SHP77 (cell line): ENCODE data around the gene RUNX3.

Source experiments
- DNase-seq, 2 experiments: peaks; one replicate each; lab custom pipeline; 2025; lab: John Stamatoyannopoulos, UW

RUNX3 gene

GRCh38 chr1:24963099-24963872 is 33.2 kb upstream of the RUNX3 start:
- no peak for DNase-seq

- no peak for DNase-seq
These were observed 32.1 kb upstream of the RUNX3 start for GRCh38 chr1:24961961-24962861.

DNA sequence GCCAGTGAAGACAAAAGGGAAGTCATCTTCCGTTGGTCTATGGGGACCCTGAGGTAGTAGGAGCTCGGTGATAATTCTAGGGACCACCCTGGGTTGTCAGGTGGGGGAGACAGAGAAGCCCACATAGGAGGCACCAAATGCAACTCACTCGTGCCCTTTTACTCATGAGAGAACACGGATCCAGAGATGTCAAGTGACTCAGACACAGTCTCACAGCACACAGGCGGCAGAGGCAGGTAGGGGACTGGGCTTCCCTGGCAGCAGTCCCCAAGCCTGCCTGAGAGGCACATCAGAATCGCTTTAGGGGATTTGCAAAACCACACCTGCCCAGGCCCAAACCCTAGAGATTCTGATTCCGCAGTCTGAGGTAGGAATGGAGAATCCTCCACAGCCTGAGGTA is 31.3 kb upstream of the RUNX3 start:
- DNase-seq = no peak

- no peak for DNase-seq
These were observed 30.2 kb upstream of the RUNX3 start for GRCh38 chr1:24960071-24960801.

GRCh38 chr1:24959623-24959975 is 29.5 kb upstream of the RUNX3 start:
- no peak for DNase-seq

GRCh38 chr1:24958766-24959622 is 28.9 kb upstream of the RUNX3 start:
- DNase-seq = no peak

- no peak for DNase-seq
These were observed 28.0 kb upstream of the RUNX3 start for GRCh38 chr1:24957808-24958752.

- DNase-seq = no peak
These were observed 27.1 kb upstream of the RUNX3 start for GRCh38 chr1:24957016-24957807.

DNA sequence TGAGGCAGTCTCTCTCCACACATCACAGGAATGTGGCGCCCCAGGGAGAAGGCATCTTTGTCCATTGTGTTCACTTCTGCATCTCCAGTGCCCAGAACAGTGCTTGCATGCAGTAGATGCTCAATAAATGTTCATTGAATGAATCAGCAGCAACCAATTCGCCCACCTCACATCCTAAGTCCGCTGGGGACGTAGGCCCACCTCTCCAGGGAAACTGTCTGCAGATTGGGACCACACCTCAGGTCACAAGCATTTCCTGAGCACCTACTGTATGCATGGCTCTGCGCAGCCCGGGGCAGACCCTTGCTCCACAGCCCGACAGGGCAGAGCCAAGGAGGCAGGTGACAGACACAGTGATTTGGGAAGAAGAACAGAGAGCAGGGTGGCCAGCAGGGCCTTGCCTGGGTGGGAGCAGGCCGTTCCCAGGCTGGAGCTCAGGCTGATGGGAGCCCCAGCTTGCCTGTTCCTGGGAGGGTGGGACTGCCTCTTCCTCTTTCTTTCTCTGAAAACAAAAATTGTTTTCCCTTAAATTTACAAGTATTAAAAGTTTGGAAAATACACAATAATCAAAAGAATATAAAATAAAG is 25.8 kb upstream of the RUNX3 start:
- DNase-seq = no peak

GRCh38 chr1:24955161-24955560 is 25.1 kb upstream of the RUNX3 start:
- DNase-seq = no peak

GRCh38 chr1:24954631-24955030 is 24.6 kb upstream of the RUNX3 start:
- DNase-seq = no peak

GRCh38 chr1:24954022-24954421 is 23.9 kb upstream of the RUNX3 start:
- DNase-seq = no peak

DNA sequence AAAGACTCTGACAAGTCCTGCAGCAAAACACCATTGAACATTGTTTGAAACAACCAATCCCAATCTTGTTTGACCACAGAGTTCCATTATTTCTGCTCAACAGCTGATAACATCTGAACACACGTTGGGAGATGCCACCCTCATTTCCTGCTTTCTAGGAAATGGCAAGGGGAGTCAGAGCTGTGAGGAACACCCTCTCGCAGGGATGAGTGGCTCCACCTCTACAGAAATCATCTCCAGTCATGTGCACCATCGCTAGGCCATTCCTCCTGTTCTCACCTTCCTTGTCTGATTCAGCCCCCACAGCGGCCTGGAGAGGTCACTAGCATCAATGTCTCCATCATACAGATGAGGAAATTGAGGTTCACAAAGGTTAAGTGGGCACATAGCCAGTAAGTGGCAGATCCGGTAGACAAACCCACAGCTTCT is 22.4 kb upstream of the RUNX3 start:
- DNase-seq = no peak

- DNase-seq = no peak
These were observed 21.8 kb upstream of the RUNX3 start for GRCh38 chr1:24951810-24952412.

- DNase-seq = no peak
These were observed 21.3 kb upstream of the RUNX3 start for GRCh38 chr1:24951337-24951736.

- DNase-seq = no peak
These were observed 19.3 kb upstream of the RUNX3 start for GRCh38 chr1:24949331-24949881.

GRCh38 chr1:24948079-24948827 is 18.2 kb upstream of the RUNX3 start:
- no peak for DNase-seq
